ENCODE data around the gene NSFL1C. TPM values are rescaled to one million over a fixed set of nuclear protein-coding genes. Genes with fewer than 3 reads are reported as not detected.

The NSFL1C gene
- total and polyA plus RNA-seq, 4 donors = 32.0 to 119 (median 84.1) TPM

- Histone ChIP-seq H3K4me1 (ENCODE audit: control insufficient read depth, insufficient read depth, low read length) (peaks cover 13% of the 10 kb centered on the region), H3K36me3 (ENCODE audit: control insufficient read depth, insufficient read depth, low read length) (no peaks in the 10 kb centered on the region), H3K27me3 (ENCODE audit: control insufficient read depth, insufficient read depth, low read length) (no peaks in the 10 kb centered on the region), H3K4me3 (ENCODE audit: low read depth, low read length) (no peak overlapping the region), H3K9me3 (ENCODE audit: control insufficient read depth, insufficient read depth, low read length) (no peaks in the 10 kb centered on the region), H3K27ac (ENCODE audit: low read depth, low read length) (no peak overlapping the region)
- 57% methylated on average over 2 of the region's 3 CpGs for WGBS (ENCODE audit: insufficient coverage)
- no peak for DNase-seq (ENCODE audit: low read depth in 4 of 6, low spot score in 6 of 6)
These were observed 43.9 kb downstream of the NSFL1C start for GRCh38 chr20:1422753-1423152.

- no CpG with 5 or more reads among the region's 4 CpGs for WGBS (ENCODE audit: insufficient coverage)
- Histone ChIP-seq H3K27ac (ENCODE audit: low read depth, low read length) (no peak overlapping the region), H3K27me3 (ENCODE audit: control insufficient read depth, insufficient read depth, low read length) (peaks cover 5% of the 10 kb centered on the region), H3K4me3 (ENCODE audit: low read depth, low read length) (no peak overlapping the region), H3K36me3 (ENCODE audit: control insufficient read depth, insufficient read depth, low read length) (no peaks in the 10 kb centered on the region), H3K4me1 (ENCODE audit: control insufficient read depth, insufficient read depth, low read length) (peaks cover 6% of the 10 kb centered on the region), H3K9me3 (ENCODE audit: control insufficient read depth, insufficient read depth, low read length) (no peaks in the 10 kb centered on the region)
- DNase-seq (ENCODE audit: low read depth in 4 of 6, low spot score in 6 of 6) = no peak
These were observed 46.6 kb downstream of the NSFL1C start for GRCh38 chr20:1420066-1420465.

DNA sequence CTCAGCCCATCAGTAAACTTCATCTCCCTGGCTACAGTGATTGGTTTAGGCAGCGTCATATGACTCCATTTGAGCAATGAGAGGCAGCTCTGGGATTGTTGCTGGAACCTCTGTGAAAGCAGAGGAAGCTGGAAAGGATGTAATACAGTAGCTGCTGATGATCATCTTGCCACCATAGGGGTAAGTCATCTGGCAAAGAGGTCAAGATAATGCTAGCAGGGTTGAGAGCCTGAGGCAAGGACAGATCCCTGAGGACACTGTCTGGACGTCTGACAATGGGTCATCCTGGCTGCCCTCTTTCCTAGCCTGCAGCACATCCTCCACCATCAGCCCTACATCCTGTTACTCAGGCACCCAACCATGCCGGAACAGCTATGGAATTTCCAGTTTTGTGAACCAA, 48.3 kb downstream of the NSFL1C start:
- no peak overlapping the region for H3K27ac ChIP-seq (ENCODE audit: low read depth, low read length)
- H3K27me3 ChIP-seq (ENCODE audit: control insufficient read depth, insufficient read depth, low read length) = peaks cover 5% of the 10 kb centered on the region
- no peaks in the 10 kb centered on the region for H3K36me3 ChIP-seq (ENCODE audit: control insufficient read depth, insufficient read depth, low read length)
- H3K9me3 ChIP-seq (ENCODE audit: control insufficient read depth, insufficient read depth, low read length) = no peaks in the 10 kb centered on the region
- peaks cover 1% of the 10 kb centered on the region for H3K4me1 ChIP-seq (ENCODE audit: control insufficient read depth, insufficient read depth, low read length)
- 75% methylated on average over 2 of the region's 3 CpGs for WGBS (ENCODE audit: insufficient coverage)
- DNase-seq (ENCODE audit: low read depth in 4 of 6, low spot score in 6 of 6) = no peak
- no peak overlapping the region for H3K4me3 ChIP-seq (ENCODE audit: low read depth, low read length)

GRCh38 chr20:1417790-1418189, 48.9 kb downstream of the NSFL1C start:
- Histone ChIP-seq H3K4me3 (ENCODE audit: low read depth, low read length) (no peak overlapping the region), H3K36me3 (ENCODE audit: control insufficient read depth, insufficient read depth, low read length) (no peaks in the 10 kb centered on the region), H3K27me3 (ENCODE audit: control insufficient read depth, insufficient read depth, low read length) (peaks cover 5% of the 10 kb centered on the region), H3K4me1 (ENCODE audit: control insufficient read depth, insufficient read depth, low read length) (no peaks in the 10 kb centered on the region), H3K27ac (ENCODE audit: low read depth, low read length) (no peak overlapping the region), H3K9me3 (ENCODE audit: control insufficient read depth, insufficient read depth, low read length) (no peaks in the 10 kb centered on the region)
- no peak for DNase-seq (ENCODE audit: low read depth in 4 of 6, low spot score in 6 of 6)

DNA sequence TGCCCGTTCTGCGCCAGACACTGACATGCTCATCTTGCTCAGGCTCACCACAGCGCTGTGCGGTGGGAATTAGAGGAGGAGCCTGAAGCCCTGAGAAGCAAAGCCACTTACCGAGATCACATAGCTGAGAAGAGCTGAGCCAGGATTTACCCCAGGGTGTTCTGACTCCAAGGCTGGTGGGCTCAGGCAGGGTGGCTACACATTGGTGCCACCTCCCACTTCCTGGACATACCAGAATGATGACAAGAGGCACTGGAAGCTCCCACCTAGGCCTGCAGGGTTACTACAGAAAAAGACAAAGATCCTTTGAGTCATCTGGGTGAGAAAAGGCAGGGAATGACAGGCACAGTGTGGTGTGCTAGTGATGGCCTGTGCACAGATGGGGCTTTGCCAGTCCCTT, 49.4 kb downstream of the NSFL1C start:
- Histone ChIP-seq H3K9me3 (ENCODE audit: control insufficient read depth, insufficient read depth, low read length) (no peaks in the 10 kb centered on the region), H3K27me3 (ENCODE audit: control insufficient read depth, insufficient read depth, low read length) (peaks cover 5% of the 10 kb centered on the region), H3K36me3 (ENCODE audit: control insufficient read depth, insufficient read depth, low read length) (no peaks in the 10 kb centered on the region), H3K4me1 (ENCODE audit: control insufficient read depth, insufficient read depth, low read length) (no peaks in the 10 kb centered on the region), H3K4me3 (ENCODE audit: low read depth, low read length) (no peak overlapping the region), H3K27ac (ENCODE audit: low read depth, low read length) (no peak overlapping the region)
- DNase-seq (ENCODE audit: low read depth in 4 of 6, low spot score in 6 of 6) = no peak
- WGBS (ENCODE audit: insufficient coverage) = 63% methylated on average over 5 of the region's 5 CpGs

DNA sequence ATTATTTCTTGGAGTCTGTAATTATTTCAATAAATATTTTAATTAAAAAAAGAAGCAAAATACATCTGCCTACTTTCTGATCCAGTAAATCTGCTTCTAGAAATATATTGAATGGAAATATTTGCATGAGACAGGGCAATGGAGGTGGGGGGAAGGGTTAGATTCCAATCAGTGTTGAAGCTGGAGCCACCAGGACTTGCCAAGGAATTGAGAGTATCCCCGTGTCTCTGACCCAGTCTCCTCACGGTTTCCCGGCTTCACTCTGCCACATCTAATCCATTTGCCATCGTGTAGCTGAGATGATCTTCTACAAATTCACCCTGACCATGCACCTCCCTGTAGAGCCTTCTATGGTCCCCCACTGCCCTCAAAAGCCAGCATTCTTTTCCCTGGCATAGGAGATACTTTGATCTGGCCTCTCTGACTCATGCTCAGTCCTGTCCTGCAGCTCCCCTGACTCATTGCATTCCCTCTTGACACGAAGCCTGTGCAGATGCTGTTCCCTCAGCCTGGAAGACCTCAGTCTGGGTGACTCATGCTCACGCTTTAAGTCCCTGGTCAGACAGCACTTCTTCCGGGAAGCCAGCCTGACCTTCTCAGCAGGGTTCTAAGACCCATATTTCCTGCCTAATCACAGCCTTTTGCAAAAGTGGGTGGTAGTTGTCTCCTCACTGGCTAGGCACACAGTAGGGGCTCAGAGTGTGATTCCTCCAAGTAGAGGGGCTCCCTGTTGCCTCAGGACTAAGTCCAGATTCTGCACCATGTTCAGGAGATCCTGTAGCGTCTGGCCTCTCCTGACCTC, 50.8 kb downstream of the NSFL1C start:
- no peak overlapping the region for H3K4me3 ChIP-seq (ENCODE audit: low read depth, low read length)
- peaks cover 5% of the 10 kb centered on the region for H3K27me3 ChIP-seq (ENCODE audit: control insufficient read depth, insufficient read depth, low read length)
- H3K9me3 ChIP-seq (ENCODE audit: control insufficient read depth, insufficient read depth, low read length) = no peaks in the 10 kb centered on the region
- 67% methylated on average over 8 of the region's 8 CpGs for WGBS (ENCODE audit: insufficient coverage)
- H3K36me3 ChIP-seq (ENCODE audit: control insufficient read depth, insufficient read depth, low read length) = no peaks in the 10 kb centered on the region
- DNase-seq (ENCODE audit: low read depth in 4 of 6, low spot score in 6 of 6) = no peak
- H3K27ac ChIP-seq (ENCODE audit: low read depth, low read length) = no peak overlapping the region
- no peaks in the 10 kb centered on the region for H3K4me1 ChIP-seq (ENCODE audit: control insufficient read depth, insufficient read depth, low read length)

DNA sequence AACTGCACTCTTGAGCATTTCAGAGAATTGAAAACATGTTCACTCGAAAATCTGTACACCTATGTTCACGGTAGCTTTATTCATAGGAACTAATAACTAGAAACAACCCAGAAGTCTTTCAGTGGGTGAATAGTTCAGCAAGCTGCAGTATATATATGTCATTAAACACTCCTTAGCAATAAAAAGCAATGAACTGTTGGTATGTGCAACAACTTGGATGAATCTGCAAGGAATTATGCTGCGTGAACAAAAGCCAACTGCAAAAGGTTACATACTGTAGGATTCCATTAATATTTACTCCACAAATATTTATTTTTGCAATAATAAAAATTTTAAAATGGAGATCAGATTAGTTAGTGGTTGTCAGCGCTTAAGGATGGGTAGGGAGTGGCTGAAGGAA, 51.7 kb downstream of the NSFL1C start:
- peaks cover 5% of the 10 kb centered on the region for H3K27me3 ChIP-seq (ENCODE audit: control insufficient read depth, insufficient read depth, low read length)
- no peak overlapping the region for H3K4me3 ChIP-seq (ENCODE audit: low read depth, low read length)
- H3K4me1 ChIP-seq (ENCODE audit: control insufficient read depth, insufficient read depth, low read length) = no peaks in the 10 kb centered on the region
- DNase-seq (ENCODE audit: low read depth in 4 of 6, low spot score in 6 of 6) = no peak
- no peaks in the 10 kb centered on the region for H3K36me3 ChIP-seq (ENCODE audit: control insufficient read depth, insufficient read depth, low read length)
- H3K9me3 ChIP-seq (ENCODE audit: control insufficient read depth, insufficient read depth, low read length) = no peaks in the 10 kb centered on the region
- no CpG with 5 or more reads among the region's 4 CpGs for WGBS (ENCODE audit: insufficient coverage)
- H3K27ac ChIP-seq (ENCODE audit: low read depth, low read length) = no peak overlapping the region

DNA sequence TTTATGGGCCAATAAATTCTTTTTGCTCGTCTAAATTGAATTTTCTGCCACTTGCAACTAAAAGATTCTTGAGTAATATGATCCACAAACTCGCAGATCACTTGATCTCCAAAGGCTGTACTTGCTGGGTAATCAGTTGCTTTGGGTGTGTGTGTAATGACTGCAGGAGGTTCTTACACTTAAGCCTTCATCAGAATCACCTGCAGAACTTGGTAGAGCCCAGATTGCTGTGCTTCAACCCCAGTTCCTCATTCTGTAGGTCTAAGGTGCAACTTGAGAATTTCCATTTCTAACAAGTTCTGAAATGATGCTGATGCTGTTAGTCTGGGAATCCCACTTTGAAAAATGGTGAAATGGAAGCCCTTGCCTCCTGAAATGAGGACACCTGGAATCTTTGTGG, 60.8 kb downstream of the NSFL1C start:
- no peak overlapping the region for H3K4me3 ChIP-seq (ENCODE audit: low read depth, low read length)
- no peak for DNase-seq (ENCODE audit: low read depth in 4 of 6, low spot score in 6 of 6)
- H3K36me3 ChIP-seq (ENCODE audit: control insufficient read depth, insufficient read depth, low read length) = no peaks in the 10 kb centered on the region
- no peaks in the 10 kb centered on the region for H3K27me3 ChIP-seq (ENCODE audit: control insufficient read depth, insufficient read depth, low read length)
- no peak overlapping the region for H3K27ac ChIP-seq (ENCODE audit: low read depth, low read length)
- no peaks in the 10 kb centered on the region for H3K4me1 ChIP-seq (ENCODE audit: control insufficient read depth, insufficient read depth, low read length)
- no CpG with 5 or more reads among the region's 2 CpGs for WGBS (ENCODE audit: insufficient coverage)
- H3K9me3 ChIP-seq (ENCODE audit: control insufficient read depth, insufficient read depth, low read length) = no peaks in the 10 kb centered on the region

DNA sequence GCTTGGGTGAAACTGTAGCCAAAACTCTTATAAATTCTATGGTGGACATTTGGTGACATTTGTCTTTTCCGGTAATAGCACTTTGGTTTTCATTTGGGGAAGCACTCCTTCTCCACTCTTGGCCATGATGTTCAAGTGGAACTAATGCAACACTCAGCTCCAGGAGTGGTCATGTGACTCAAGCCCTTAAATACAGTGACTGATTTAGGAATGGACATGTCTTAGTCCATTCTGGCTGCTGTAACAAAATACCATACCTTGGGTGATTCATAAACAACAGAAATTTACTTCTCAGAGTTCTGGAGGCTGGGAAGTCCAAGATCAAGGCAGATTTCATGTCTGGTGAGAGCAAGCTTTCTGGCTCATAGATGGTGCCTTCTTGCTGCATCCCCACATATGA, 63.0 kb downstream of the NSFL1C start:
- Histone ChIP-seq H3K4me3 (ENCODE audit: low read depth, low read length) (no peak overlapping the region), H3K27me3 (ENCODE audit: control insufficient read depth, insufficient read depth, low read length) (peaks cover 7% of the 10 kb centered on the region), H3K27ac (ENCODE audit: low read depth, low read length) (no peak overlapping the region), H3K36me3 (ENCODE audit: control insufficient read depth, insufficient read depth, low read length) (no peaks in the 10 kb centered on the region), H3K9me3 (ENCODE audit: control insufficient read depth, insufficient read depth, low read length) (no peaks in the 10 kb centered on the region), H3K4me1 (ENCODE audit: control insufficient read depth, insufficient read depth, low read length) (no peaks in the 10 kb centered on the region)
- DNase-seq (ENCODE audit: low read depth in 4 of 6, low spot score in 6 of 6) = no peak
- 100% methylated on average over 1 of the region's 1 CpG for WGBS (ENCODE audit: insufficient coverage)

GRCh38 chr20:1402149-1402548, 64.5 kb downstream of the NSFL1C start:
- 82% methylated on average over 5 of the region's 7 CpGs for WGBS (ENCODE audit: insufficient coverage)
- H3K27ac ChIP-seq (ENCODE audit: low read depth, low read length) = no peak overlapping the region
- no peaks in the 10 kb centered on the region for H3K4me1 ChIP-seq (ENCODE audit: control insufficient read depth, insufficient read depth, low read length)
- no peaks in the 10 kb centered on the region for H3K9me3 ChIP-seq (ENCODE audit: control insufficient read depth, insufficient read depth, low read length)
- H3K27me3 ChIP-seq (ENCODE audit: control insufficient read depth, insufficient read depth, low read length) = peaks cover 12% of the 10 kb centered on the region
- no peak for DNase-seq (ENCODE audit: low read depth in 4 of 6, low spot score in 6 of 6)
- H3K36me3 ChIP-seq (ENCODE audit: control insufficient read depth, insufficient read depth, low read length) = no peaks in the 10 kb centered on the region
- no peak overlapping the region for H3K4me3 ChIP-seq (ENCODE audit: low read depth, low read length)

All from spinal cord (tissue), 10 donors.